Prostate gland (tissue), 2 donors: ENCODE data around the gene FOXJ1.

ENCODE experiments used
- CTCF ChIP-seq, 4 experiments: fragments of 200-600 bp in 2 of 4; fragments of 450-650 bp in 2 of 4; sonication (generic) in 2 of 4; IDR thresholded peaks; 1 replicate in 3 of 4; 2 replicates in 1 of 4; pipeline ENCODE4 v1.5.1; 2016 to 2019; ENCODE audit warnings: antibody characterized with exemption in 4 of 4, mild to moderate bottlenecking in 2 of 4, moderate library complexity in 2 of 4
- POLR2A ChIP-seq: fragments of 450-650 bp; IDR thresholded peaks from one replicate; pipeline ENCODE4 v1.6.1; 2016; ENCODE audit warnings: antibody characterized with exemption, mild to moderate bottlenecking

- TF ChIP-seq CTCF (IDR thresholded peaks at IDR 0.05), result peak in 1 of 4 experiments; percentile 13
- TF ChIP-seq POLR2A, result no peak
Measured at GRCh38 chr17:76153640-76154039, 12.6 kb upstream of the FOXJ1 start.
